CD4-positive, alpha-beta T cell treated with Interferon alpha-2 for 1 hour (primary cell): ENCODE measurements around the gene FRY.
"Not testable (repeated sequence)": the region's sequence is repeated elsewhere in the genome, so short reads cannot be mapped to it uniquely, and the experiment has no call there.

ENCODE experiments used
- DNase-seq, 2 donors: peaks; one replicate each; pipeline ENCODE4 v3.0.0-alpha.2; 2020 to 2022

The FRY gene

GRCh38 chr13:32031025-32031814 lies at the start of gene FRY:
TSS of gene FRY (plus strand) at chr13:32031774. CDS start at chr13:32031796, 22 bp downstream.
- DNase-seq = peak; percentile 52 to 55

- no peak for DNase-seq
Observed at GRCh38 chr13:31982124-31982523, 49.5 kb upstream of the FRY start.

GRCh38 chr13:31982540-31982939 lies 49.0 kb upstream of the FRY start:
- peak in 1 of 2 donors; percentile 61 for DNase-seq

- not testable (repeated sequence) for DNase-seq
Observed at GRCh38 chr13:31983696-31984095, 47.9 kb upstream of the FRY start.

GRCh38 chr13:31984388-31984787 lies 47.2 kb upstream of the FRY start:
- DNase-seq = not testable (repeated sequence)

- DNase-seq = no peak
Observed at GRCh38 chr13:31986676-31987470, 44.7 kb upstream of the FRY start.

GRCh38 chr13:31987535-31988170 lies 43.9 kb upstream of the FRY start:
- peak in 1 of 2 donors; percentile 10 for DNase-seq

GRCh38 chr13:31994367-31994766 lies 37.2 kb upstream of the FRY start:
- not testable (repeated sequence) for DNase-seq

GRCh38 chr13:31996601-31997000 lies 35.0 kb upstream of the FRY start:
- no peak for DNase-seq

GRCh38 chr13:31997641-31998040 lies 33.9 kb upstream of the FRY start:
- DNase-seq = no peak

- no peak for DNase-seq
Observed at GRCh38 chr13:31998131-31998530, 33.4 kb upstream of the FRY start.

- not testable (repeated sequence) for DNase-seq
Observed at GRCh38 chr13:32000754-32001153, 30.8 kb upstream of the FRY start.

GRCh38 chr13:32001154-32001768 lies 30.3 kb upstream of the FRY start:
- peak; percentile 6 to 18 for DNase-seq

GRCh38 chr13:32001769-32002168 lies 29.8 kb upstream of the FRY start:
- DNase-seq = no peak

- no peak for DNase-seq
Observed at GRCh38 chr13:32002873-32003272, 28.7 kb upstream of the FRY start.

GRCh38 chr13:32007494-32007893 lies 24.1 kb upstream of the FRY start:
- DNase-seq = no peak

- no peak for DNase-seq
Observed at GRCh38 chr13:32008518-32009175, 22.9 kb upstream of the FRY start.

GRCh38 chr13:32009362-32009761 lies 22.2 kb upstream of the FRY start:
- DNase-seq = no peak

- no peak for DNase-seq
Observed at GRCh38 chr13:32010136-32010535, 21.4 kb upstream of the FRY start.

- DNase-seq = no peak
Observed at GRCh38 chr13:32011971-32012370, 19.6 kb upstream of the FRY start.

GRCh38 chr13:32013181-32013580 lies 18.4 kb upstream of the FRY start:
- no peak for DNase-seq

- DNase-seq = no peak
Observed at GRCh38 chr13:32016119-32016518, 15.5 kb upstream of the FRY start.

- DNase-seq = no peak
Observed at GRCh38 chr13:32016631-32017030, 14.9 kb upstream of the FRY start.
